GM21737 (cell line): ENCODE results near the gene KIAA1755.

Experiments used
- ATAC-seq: cut with Tn5 transposase; IDR thresholded peaks from one replicate; pipeline ENCODE4 v1.9.1; 2021; ENCODE audit warnings: mild to moderate bottlenecking, moderate library complexity; ENCODE audit not compliant: unreplicated experiment

Gene KIAA1755

DNA sequence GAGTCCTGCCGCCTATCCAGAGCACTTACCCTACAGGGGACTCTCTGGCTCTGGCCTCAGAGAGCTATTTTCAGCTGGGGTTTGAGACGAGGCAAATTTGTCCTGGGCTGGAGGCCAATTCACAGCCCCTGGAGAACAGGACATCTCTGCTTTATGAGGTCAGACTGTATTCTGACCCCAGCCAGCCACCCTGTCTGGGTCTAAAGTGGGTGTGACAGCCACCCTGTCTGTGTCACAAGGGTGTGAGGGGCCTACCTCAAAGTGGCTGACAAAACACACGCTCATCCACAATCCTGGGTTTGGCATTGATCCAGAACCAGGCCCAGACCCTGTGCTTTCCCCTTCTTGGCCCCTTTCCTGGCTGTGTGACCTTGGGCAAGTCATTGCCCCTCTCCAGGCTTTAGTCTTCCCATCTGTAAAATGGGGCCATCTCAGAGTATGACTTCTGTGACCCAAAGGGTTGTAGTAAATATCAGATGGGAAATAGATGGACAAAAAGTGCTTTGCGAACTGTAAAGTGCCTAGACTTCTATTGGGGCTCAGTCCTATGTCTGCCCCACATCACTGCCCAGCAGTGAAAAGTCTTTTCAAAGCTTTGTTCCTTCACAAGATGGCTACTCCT, 51.4 kb downstream of the KIAA1755 start:
- ATAC-seq: no peak

DNA sequence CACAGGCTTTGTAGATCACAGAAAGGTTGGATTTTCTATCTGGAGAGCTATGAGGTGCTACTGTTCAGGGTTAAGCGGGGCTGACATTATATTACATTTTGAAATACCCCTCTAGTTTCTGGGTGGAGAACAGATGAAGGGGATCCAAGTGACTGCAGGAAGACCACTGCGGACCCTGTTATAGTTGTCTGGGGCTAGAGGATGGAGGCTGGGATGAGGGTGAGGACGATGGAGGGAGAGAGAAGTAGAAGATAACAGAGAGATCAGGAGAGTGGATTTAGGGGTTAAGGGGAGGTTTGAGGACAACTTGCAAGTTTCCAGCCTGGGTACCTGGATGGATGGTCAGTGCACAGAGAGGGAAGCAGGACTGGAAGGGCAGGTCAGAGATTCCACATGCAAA, 52.0 kb downstream of the KIAA1755 start:
- no peak for ATAC-seq

DNA sequence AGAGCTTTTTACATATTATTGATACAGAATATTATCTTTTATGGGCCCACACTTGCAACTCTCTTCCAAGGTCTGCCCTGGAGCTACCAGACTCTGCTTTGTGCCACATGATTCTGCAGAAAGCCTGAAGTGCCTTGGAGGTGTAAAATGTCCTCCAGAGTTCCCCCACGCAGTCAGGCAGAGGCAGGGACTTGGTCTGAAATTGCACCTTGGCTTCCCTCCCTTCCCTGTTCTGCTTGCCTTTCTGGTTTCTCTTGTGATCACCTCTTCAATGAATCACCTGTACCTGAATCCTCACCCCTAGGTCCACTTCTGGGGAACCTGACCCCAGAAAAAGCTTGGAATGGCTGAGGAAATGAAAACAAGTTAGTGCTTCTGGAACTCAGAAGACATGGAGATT, 52.4 kb downstream of the KIAA1755 start:
- ATAC-seq: no peak

GRCh38 chr20:38207621-38208020, 52.9 kb downstream of the KIAA1755 start:
- no peak for ATAC-seq

- ATAC-seq: no peak
Observed at GRCh38 chr20:38205001-38205400, 55.5 kb downstream of the KIAA1755 start.

DNA sequence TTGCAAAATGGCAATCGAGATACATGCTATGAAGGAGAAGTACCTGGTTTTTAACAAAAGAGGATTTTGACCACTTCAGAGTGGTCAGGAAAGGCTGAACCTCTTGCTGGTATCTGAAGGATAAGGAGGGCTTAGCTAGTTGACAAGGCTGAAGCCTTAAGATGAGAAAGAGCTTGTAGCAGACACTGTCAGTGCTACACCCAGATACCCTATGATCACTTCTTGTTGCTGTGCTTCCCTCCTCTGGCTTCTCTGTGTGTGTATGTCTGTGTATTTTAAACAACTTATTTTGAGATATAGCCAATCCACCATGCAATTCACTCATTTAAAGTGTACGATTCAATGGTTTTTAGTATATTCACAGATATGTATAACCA, 56.6 kb downstream of the KIAA1755 start:
- no peak for ATAC-seq

DNA sequence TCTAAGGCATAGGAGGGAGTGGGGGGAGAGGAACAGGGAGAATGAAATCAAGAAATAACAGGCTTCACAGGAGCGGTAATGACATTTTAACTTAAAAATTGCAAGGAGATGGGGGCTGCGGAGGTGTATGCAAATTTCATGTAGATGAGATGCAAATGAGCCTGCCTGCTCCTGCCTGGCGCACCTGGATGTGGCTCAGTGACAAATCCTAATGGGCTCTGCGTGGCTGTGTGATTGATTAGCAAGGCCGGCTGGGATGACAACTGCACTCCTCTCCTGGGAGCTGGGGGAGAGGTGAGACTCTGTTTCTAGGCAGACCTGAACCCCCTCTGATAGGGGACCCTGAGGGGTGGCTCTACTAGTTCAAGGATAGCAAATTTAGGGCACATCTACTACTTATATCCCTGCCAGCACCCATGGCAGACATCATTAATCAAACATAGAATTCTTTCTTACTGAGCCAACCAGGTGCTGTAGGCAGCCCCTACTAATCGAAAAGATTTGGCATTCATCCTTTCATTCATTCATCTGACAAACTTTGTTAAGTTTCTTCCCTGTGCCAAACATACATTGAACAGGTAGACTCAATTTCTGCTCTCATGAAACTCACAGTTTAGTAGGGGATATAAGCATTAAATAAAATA, 57.1 kb downstream of the KIAA1755 start:
- ATAC-seq: no peak

DNA sequence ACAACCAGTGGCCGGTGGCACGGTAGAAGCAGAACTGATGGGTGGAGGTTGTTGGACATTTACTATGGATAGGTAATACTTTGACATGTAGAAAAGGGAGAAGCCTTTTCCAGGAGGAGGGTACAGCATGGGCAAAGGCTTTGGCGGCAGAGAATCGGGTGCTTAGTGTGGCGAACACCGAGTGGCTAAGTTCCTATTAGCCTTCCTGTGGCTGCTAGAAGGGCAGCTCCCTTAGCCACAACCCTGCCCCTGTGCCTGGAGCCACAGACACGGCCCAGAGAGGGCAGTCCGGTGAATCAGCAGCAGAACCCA, 57.6 kb downstream of the KIAA1755 start:
- ATAC-seq: no peak

- ATAC-seq: no peak
Observed at GRCh38 chr20:38202153-38202981, 58.2 kb downstream of the KIAA1755 start.

DNA sequence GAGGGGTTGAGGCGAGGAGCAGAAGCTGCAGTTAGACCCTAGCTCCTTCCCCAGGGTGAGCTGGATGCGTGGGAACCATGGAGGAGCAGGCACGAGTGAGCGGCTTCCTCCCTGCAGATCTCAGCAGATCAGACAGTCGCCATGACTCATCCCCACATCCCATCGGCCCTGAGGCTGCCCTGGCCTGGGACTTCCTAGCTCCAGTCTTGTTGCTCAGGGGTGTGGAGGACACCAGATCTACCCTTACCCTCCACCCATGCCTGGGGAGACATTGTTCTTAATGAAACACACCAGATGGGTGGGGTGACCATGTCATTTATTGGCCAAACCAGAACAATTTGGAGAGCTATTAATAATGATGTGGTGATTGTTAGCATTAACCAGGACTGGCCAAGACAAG, 59.2 kb downstream of the KIAA1755 start:
- no peak for ATAC-seq

DNA sequence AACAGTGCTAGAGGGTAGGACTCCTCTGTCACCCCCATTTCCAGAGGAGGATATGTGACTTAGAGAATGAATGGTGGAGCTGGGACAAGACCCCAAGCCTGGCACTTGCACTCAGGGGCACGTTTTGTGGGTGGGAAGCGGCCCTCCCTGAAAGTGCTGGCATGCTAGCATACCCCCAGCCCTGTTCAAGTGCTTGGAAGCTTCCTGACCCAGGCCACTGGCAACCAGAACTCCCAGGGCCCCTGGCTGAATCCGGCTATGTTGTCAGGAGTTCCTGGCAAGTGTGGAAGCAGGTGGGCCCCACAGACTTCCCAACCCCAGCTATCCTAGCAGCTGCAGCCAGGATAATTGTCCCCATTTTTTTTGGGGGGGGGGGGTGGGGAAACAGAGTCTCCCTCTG, 59.9 kb downstream of the KIAA1755 start:
- no peak for ATAC-seq

- ATAC-seq: no peak
Observed at GRCh38 chr20:38199501-38200390, 60.8 kb downstream of the KIAA1755 start.

- no peak for ATAC-seq
Observed at GRCh38 chr20:38198238-38198861, 62.2 kb downstream of the KIAA1755 start.

GRCh38 chr20:38197619-38198018, 62.9 kb downstream of the KIAA1755 start:
- no peak for ATAC-seq

- ATAC-seq: no peak
Observed at GRCh38 chr20:38197217-38197616, 63.3 kb downstream of the KIAA1755 start.

DNA sequence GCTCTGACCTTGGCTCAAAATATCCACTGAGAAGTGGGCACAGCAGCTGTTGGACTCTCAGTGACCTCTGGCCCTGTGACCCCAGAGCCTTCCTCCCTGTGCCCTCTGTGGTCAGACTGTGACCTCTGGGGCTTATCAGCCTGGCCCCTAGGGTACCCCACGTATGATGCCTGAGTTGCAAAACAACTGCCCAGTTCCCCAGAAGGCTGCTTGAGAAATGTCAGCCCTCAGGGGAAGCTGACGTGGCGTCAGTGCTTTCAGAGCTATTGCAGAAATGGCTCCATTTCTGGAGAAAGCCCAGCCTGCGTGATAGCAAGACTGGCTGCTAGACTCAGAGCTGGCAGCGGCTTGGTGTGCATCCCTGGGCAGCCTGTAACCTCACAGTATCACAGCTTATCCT, 63.9 kb downstream of the KIAA1755 start:
- ATAC-seq: no peak

DNA sequence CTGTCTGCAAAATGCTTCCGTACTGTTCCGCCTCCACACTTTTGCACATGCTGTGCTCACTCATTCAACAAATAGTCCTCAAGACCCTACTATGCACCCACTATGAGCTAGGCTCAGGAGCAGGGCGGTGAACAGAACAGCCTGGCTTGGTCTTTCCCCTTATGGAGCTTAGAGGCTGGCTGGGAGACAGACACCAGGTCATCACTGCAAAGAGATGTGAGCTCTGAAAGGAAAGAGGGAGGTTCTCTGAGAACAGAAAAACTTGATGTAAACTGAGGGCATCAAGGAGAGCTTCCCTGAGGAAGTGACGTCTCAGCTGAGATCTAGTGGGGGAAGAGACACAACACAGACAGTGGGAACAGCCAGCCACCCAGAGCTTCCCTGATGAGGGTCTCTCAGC, 64.5 kb downstream of the KIAA1755 start:
- no peak for ATAC-seq

DNA sequence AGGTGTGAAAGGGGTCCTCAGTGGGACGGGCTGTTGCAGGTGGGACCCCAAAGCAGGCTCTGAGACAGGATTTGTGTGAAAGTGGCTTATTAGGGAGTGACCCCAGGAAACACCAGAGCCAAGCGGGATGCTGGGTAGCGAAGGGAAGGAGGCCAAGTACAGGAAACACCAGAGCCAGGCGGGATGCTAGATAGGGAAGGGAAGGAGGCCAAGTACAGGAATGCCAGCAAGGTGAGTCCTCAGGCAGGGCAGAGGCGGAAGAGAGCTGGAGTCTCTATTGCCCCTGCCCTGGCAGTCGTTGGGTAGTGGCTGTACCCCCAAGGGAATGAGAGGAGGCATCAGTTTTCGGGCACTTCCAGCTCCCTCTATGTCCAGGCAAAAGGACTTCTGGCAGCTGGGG, 65.0 kb downstream of the KIAA1755 start:
- no peak for ATAC-seq

DNA sequence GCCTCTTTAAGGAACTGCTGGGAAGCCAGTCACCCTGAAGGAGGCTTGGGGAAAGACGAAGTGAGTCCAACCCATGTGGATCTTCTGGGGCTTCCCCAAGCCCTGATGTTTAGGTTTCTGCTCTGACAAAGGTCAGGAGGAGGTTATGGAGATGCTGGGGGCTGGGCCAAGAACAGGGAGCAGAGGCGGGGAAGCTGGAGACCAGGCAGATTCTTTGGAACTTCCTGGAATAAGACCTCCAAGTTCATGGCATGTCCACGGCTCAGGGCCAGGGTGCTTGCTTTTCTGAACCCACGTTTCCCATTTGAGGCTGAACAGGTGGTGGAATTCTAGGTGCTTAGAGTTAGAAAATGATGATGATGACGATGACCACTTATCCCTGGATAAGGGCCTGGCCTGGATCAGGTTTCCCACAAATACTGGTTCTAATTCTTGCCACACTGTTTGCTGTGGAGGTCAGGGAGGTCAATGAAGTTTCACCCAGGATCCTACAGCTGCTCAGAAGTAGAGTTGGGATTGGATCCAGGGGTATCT, 65.5 kb downstream of the KIAA1755 start:
- ATAC-seq: no peak

- no peak for ATAC-seq
Observed at GRCh38 chr20:38193586-38194105, 66.9 kb downstream of the KIAA1755 start.
